ENCODE results near the gene ZAR1L.
"Not testable (repeated sequence)": the region's sequence is repeated elsewhere in the genome, so short reads cannot be mapped to it uniquely, and the experiment has no call there.

- TF ChIP-seq, protein P1, sequence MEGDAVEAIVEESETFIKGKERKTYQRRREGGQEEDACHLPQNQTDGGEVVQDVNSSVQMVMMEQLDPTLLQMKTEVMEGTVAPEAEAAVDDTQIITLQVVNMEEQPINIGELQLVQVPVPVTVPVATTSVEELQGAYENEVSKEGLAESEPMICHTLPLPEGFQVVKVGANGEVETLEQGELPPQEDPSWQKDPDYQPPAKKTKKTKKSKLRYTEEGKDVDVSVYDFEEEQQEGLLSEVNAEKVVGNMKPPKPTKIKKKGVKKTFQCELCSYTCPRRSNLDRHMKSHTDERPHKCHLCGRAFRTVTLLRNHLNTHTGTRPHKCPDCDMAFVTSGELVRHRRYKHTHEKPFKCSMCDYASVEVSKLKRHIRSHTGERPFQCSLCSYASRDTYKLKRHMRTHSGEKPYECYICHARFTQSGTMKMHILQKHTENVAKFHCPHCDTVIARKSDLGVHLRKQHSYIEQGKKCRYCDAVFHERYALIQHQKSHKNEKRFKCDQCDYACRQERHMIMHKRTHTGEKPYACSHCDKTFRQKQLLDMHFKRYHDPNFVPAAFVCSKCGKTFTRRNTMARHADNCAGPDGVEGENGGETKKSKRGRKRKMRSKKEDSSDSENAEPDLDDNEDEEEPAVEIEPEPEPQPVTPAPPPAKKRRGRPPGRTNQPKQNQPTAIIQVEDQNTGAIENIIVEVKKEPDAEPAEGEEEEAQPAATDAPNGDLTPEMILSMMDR (conservative IDR thresholded peaks at IDR 0.05; ENCODE audit: low read depth, low read length), result not testable (repeated sequence)
- TF ChIP-seq POLR2A (IDR thresholded peaks at IDR 0.05; ENCODE audit: low read depth, low read length); CHD1 (IDR thresholded peaks at IDR 0.05; ENCODE audit: low read depth, low read length); RAD21 (IDR thresholded peaks at IDR 0.05; ENCODE audit: low read length); SMC3 (IDR thresholded peaks at IDR 0.05; ENCODE audit: low read depth, low read length); CEBPB (IDR thresholded peaks at IDR 0.05; ENCODE audit: low read depth, low read length); BHLHE40 (IDR thresholded peaks at IDR 0.05; ENCODE audit: low read depth, low read length); RFX5 (IDR thresholded peaks at IDR 0.05; ENCODE audit: low read depth, low read length); RCOR1 (IDR thresholded peaks at IDR 0.05; ENCODE audit: insufficient replicate concordance, low read length): not testable (repeated sequence)
- TF ChIP-seq, protein P2, sequence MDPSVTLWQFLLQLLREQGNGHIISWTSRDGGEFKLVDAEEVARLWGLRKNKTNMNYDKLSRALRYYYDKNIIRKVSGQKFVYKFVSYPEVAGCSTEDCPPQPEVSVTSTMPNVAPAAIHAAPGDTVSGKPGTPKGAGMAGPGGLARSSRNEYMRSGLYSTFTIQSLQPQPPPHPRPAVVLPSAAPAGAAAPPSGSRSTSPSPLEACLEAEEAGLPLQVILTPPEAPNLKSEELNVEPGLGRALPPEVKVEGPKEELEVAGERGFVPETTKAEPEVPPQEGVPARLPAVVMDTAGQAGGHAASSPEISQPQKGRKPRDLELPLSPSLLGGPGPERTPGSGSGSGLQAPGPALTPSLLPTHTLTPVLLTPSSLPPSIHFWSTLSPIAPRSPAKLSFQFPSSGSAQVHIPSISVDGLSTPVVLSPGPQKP (IDR thresholded peaks at IDR 0.05; ENCODE audit: borderline replicate concordance, low read depth, low read length), result not testable (repeated sequence)
- TF ChIP-seq, protein P3, sequence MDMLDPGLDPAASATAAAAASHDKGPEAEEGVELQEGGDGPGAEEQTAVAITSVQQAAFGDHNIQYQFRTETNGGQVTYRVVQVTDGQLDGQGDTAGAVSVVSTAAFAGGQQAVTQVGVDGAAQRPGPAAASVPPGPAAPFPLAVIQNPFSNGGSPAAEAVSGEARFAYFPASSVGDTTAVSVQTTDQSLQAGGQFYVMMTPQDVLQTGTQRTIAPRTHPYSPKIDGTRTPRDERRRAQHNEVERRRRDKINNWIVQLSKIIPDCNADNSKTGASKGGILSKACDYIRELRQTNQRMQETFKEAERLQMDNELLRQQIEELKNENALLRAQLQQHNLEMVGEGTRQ (IDR thresholded peaks at IDR 0.05; ENCODE audit: low read depth, low read length), result not testable (repeated sequence)
Measured at GRCh38 chr13:32355935-32356334, 40.8 kb upstream of the ZAR1L start.
